Myocyte (in vitro differentiated cells): Measurements from ENCODE around the gene KRTAP2-1. TPM values are rescaled to one million over a fixed set of nuclear protein-coding genes. Genes with fewer than 3 reads are reported as not detected.

Experiments used
- DNase-seq: peaks from one replicate; pipeline ENCODE4 v3.0.0-alpha.2; 2012; ENCODE audit warnings: low read depth
- total RNA-seq: library from RNA; depleted of rRNA; stranded (reverse); fragments of >200 nt; gene quantifications from 2 replicates; pipeline ENCODE4 v1.2.3, GENCODE V29; 2014

The KRTAP2-1 gene
- total RNA-seq, 1 donor from 2014 or later = not detected

DNA sequence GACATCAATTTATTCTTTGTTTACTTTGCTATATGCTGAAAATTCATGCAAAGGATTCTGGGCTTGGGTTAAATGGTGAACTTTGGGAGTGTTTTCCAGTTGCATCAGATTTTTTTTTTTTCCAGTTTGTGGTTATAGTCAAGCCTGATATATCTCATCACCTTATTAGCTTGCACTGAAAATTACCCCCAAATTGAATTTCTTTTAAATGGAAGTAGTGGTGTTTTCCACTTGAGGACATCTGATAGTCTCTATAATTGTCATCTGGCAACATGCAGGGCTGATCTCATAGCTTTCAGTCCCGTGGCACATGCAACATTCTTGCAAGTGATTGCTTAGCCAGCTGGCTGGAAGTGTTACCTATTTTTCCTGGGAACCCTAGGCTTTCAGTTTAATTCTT, 33.5 kb downstream of the KRTAP2-1 start:
- peak; percentile 81 for DNase-seq

DNA sequence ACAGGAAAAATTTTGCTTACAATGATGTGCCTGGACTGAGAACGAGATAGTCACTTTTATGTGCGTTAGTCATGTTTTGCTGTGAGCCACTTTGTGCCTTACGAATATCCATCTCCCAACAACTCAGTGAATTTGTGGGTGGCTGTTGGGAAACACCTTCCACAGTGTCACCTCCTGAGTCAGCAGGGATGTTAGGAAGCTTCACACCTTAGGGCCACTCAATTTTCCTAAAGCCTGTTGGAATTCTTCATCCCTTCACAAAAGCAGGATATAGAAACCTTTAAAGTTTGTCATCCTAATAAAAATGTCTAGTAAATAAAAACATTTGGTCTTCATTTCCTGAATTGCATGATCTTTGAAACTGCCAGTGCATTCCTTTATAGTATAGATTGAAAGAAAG, 33.9 kb downstream of the KRTAP2-1 start:
- DNase-seq = no peak

DNA sequence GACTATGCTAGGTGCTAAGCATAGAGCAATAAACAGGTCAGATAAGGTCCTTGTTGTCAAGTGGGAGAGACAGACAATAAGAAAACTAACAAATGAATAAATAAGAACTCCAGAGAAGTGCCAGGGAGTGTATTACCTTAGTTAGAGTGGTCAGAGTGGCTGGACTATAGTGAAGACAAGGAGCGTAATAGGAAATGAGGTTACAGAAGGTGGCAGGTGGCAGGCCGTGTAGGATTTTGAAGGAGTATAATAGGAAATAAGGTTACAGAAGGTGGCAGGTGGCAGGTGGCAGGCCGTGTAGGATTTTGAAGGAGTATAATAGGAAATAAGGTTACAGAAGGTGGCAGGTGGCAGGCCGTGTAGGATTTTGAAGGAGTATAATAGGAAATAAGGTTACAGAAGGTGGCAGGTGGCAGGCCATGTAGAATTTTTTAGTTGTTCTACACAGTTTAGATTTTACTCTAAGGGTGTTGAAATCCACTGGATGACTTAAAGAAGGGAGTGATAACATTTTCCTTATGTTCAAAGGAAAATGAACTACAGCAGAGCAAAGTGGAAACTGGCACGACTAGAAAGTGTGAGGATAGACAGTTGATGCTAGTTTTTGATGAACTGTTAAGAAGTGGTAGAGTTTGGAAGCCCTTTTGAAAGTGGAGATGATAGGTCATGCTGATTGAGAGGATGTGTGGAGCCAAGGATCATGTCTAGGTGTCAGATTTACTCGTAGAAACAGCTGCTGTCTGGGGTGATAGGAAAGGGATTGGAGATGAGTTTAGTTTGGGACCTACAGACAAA, 34.6 kb downstream of the KRTAP2-1 start:
- DNase-seq = no peak

DNA sequence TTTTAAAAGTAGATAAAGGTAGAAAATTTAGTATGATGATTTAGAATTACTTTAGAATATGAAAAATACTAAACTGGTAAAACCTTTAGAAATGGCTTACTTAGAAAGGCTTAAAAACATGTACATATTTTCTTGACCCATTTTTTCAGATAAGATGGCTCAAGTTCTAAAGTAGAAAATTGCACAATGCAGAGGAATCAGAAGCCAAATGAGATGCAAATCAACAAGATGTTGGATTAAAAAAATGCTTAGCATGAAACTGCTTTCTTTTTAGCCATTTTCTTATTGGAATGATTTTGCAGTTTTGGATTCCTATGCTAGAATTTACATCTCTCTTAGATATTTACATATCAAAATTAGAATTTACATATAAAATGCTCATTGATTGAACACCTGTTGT, 36.7 kb downstream of the KRTAP2-1 start:
- DNase-seq = no peak

DNA sequence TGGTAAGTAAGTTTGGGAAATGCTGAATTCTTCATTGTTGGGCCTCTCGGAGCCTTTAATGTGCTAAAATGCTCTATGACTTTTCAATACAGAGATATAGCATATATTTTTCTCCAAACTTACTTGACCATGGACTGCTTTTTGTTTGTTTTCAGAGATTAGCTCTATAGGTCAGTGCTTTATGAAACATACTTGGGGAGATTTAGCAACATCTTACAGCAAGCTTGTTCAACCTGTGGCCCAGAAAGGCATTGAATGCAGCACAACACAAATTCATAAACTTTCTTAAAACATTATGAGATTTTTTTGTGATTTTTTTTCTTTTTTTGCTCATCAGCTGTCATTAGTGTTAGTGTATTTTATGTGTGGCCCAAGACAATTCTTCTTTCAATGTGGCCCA, 37.2 kb downstream of the KRTAP2-1 start:
- no peak for DNase-seq

DNA sequence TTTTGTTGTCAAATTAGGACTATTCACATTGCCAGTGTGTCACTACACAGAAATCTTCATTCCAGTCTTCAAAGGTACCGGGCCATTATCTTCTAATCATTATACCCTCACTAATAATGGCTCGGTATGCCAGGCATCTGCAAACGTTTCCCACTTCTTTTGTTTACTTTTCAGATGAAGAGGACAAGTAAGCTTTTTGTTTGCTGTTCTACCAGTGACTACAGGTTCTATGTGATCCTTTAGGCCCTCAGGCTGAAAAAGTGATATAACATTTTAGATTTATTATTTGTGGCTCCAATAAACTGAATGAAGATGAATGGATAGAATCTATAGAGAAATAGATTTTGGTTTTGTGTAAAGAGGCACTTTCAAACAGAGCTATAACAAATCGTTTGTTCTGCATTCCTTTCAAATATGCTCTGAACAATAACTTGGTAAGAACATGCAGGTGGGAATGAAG, 37.8 kb downstream of the KRTAP2-1 start:
- no peak for DNase-seq

DNA sequence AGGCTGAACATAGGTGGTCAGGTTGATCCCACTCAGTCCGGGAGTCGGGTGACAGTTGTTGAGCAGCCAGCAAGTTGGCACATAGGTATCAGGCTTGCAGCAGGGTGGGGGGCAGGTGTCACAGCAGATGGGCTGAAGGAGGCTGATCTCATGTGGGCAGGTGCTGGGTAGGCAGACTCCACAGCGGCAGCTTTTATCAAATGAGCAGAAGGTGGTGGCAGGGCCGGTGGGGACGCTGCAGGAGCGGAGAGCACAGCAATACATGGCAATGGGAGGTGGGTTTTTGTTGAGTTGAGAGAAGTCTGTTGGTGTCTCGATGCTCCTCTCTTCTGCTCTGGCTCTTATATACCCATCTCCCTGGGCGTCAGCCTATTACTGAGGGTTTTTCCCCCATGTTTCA, 38.3 kb downstream of the KRTAP2-1 start, which contains the start of gene KRTAP3-1:
KRTAP3-1 (minus strand) TSS at position 318 of the 400 bp plus-strand sequence; CDS start at position 264, 54 bp downstream.
- no peak for DNase-seq

DNA sequence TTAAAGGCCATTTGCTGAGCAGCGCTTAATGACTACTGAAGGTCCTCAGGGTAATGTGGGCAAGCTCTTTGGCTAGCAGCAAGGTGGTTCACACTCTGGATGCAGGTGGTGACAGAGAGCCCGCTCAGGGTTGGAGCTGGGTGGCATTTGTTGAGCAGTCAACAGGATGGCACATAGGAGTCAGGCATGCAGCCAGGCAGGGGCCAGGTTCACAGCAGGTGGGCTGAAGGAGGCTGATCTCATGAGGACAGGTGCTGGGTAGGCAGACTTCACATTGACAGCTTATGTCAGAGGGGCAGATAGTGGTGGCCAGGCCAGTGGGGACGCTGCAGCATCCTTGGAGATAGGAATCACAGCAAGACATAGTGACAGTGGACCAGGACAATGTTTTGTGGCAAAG, 42.7 kb downstream of the KRTAP2-1 start:
- DNase-seq = no peak

DNA sequence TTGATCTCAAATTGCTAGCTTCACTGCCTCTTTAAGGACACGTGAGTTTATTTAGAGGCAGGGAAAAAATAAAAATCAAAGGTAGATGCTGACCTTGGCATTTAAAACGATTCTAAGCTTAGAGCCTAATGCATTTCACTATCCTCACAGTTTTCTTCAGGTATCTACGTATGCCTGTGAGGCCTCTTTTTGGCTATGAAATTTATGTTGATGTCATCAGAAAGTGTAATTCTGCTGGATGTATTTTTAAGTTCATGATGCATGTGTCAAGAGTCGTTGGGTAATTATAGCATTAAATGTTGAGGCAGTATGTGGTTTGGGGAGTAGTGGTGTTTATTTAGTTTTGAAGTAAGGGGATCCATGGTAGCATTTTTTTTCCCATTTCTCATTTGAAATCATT, 43.2 kb downstream of the KRTAP2-1 start:
- DNase-seq = no peak

DNA sequence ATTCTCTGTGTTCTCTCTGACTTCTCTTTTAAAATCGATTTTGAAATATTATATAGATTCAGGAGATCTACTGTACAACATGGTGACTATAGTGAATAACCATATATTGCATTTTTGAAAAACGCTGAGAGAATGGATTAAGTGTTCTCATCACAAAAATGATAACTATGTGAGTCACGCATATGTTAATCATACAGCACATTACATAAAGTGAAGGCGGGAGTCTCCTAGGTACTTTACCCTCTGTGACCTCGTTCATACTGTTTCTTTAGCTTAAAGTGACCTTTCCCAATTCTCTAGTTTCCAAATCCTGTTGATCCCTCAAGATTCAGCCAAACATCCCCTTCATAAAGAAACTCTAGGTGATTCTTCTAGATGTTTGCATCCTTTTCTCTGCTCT, 44.3 kb downstream of the KRTAP2-1 start:
- no peak for DNase-seq

DNA sequence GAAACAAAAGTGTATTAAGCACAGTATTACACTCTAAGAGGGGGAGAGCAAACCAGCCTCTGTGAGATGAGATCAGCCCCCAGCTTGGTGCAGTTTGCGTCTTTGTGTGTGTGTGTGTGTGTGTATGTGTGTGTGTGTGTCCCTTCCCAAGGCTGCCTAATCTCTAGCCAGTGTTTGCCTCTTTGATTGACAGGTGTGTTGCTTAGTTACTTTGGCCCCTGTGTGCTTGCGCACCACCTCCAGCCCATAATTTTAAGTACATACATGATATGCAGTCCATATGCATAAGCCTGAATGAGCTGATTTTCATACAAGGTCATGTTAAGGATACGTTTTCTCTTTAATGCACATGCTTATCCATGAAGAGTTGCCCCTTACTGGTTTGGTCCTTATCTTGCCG, 45.3 kb downstream of the KRTAP2-1 start:
- no peak for DNase-seq

DNA sequence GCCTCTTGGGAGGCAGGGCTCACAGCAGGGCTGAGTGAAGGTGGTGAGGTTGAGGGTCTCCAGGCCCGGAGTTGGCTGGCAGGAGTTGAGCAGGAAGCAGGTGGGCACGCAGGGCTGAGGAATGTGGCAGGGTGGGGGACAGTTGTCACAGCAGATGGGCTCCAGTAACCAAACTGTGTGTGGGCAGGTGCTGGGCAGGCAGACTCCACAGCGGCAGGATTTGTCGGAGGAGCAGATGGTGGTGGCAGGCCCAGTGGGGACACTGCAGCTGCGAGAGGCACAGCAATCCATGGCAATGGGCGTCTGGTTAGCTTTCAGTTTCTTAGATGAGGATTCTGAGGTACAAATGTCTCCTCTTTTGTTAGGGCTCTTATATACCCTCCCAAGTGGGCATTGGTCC, 47.6 kb downstream of the KRTAP2-1 start, which contains the start of gene KRTAP3-2:
KRTAP3-2 (minus strand) TSS at position 344 of the 400 bp plus-strand sequence; CDS start at position 291, 53 bp downstream.
- DNase-seq = peak; percentile 14

DNA sequence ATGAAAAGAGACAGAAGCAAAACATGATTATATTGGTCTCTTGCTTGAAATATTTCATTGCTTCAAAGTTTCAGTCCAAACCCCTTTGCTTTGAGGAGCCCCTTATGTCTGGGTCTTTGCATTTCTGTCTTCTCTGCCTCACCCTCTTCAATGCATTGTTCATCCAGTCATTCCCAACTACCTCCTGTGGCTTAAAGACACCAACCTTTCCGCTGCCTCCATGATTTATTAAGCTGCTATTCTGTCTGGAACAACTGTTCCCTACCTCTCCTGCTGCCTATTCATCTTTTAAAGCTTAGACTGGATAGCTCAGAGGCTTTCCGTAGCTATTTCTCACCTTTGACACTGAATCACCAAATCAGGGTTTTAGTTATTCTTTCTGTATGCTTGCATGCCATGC, 49.8 kb downstream of the KRTAP2-1 start:
- DNase-seq = no peak

DNA sequence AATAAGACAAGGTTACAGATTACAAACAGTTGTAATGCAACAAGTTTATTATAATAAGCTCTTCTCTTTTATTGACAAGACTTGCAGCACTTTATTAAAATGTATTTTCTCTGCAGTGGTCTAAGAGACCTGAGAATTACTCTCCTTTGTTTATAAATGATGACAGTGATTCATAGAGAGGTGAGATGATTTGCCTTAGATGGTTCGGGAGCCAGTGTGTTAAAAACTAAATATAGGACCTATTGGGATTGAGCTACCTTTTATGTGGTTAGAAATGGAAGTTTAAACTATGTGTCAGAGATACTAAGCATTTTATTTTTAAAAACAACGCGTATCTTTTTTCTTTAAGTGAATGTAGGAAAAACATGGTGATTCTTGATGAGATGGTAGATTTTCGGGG, 50.3 kb downstream of the KRTAP2-1 start:
- no peak for DNase-seq

Other genes with a start within 250 kb of the KRTAP2-1 start
- gene KRT28, start 247.4 kb downstream of the KRTAP2-1 start, total RNA-seq = not detected in 2 replicates
- gene KRT10, start 224.7 kb downstream of the KRTAP2-1 start, total RNA-seq = 29.6 and 36.3 TPM in 2 replicates
- not detected in 2 replicates for gene KRT12, start 180.1 kb downstream of the KRTAP2-1 start, total RNA-seq
- not detected in 2 replicates for gene KRT20, start 162.1 kb downstream of the KRTAP2-1 start, total RNA-seq
- gene KRT23, start 109.7 kb downstream of the KRTAP2-1 start, total RNA-seq = not detected in 2 replicates
- gene KRT39, start 80.4 kb downstream of the KRTAP2-1 start, total RNA-seq = not detected in 2 replicates
- not detected in 2 replicates for gene KRT40, start 63.0 kb downstream of the KRTAP2-1 start, total RNA-seq
- not detected in 2 replicates for gene KRTAP3-3, start 53.2 kb downstream of the KRTAP2-1 start, total RNA-seq
- gene KRTAP3-2, start 47.4 kb downstream of the KRTAP2-1 start, total RNA-seq = not detected in 2 replicates
- gene KRTAP3-1, start 38.2 kb downstream of the KRTAP2-1 start, total RNA-seq = not detected in 2 replicates
- gene KRTAP1-5, start 20.1 kb downstream of the KRTAP2-1 start, total RNA-seq = 0.19 and 0.57 TPM in 2 replicates
- not detected in 2 replicates for gene KRTAP1-4, start 17.1 kb downstream of the KRTAP2-1 start, total RNA-seq
- not detected in 2 replicates for gene KRTAP1-3, start 12.4 kb downstream of the KRTAP2-1 start, total RNA-seq
- 0.21 TPM in 1 of 2 replicates, not detected in the other for gene KRTAP1-1, start 5.9 kb downstream of the KRTAP2-1 start, total RNA-seq
- not detected in 2 replicates for gene KRTAP2-2, start 7.9 kb upstream of the KRTAP2-1 start, total RNA-seq
- 0.19 TPM in 1 of 2 replicates, not detected in the other for gene KRTAP2-3, start 12.8 kb upstream of the KRTAP2-1 start, total RNA-seq
- not detected in 2 replicates for gene KRTAP2-4, start 18.6 kb upstream of the KRTAP2-1 start, total RNA-seq
- not detected in 2 replicates for gene KRTAP4-7, start 36.8 kb upstream of the KRTAP2-1 start, total RNA-seq
- not detected in 2 replicates for gene KRTAP4-8, start 50.8 kb upstream of the KRTAP2-1 start, total RNA-seq
- gene KRTAP4-16, start 54.9 kb upstream of the KRTAP2-1 start, total RNA-seq = not detected in 2 replicates
- gene KRTAP4-9, start 58.1 kb upstream of the KRTAP2-1 start, total RNA-seq = not detected in 2 replicates
- not detected in 2 replicates for gene KRTAP4-11, start 71.1 kb upstream of the KRTAP2-1 start, total RNA-seq
- not detected in 2 replicates for gene KRTAP4-12, start 76.9 kb upstream of the KRTAP2-1 start, total RNA-seq
- gene KRTAP4-6, start 93.2 kb upstream of the KRTAP2-1 start, total RNA-seq = not detected in 2 replicates
- gene KRTAP4-5, start 102.5 kb upstream of the KRTAP2-1 start, total RNA-seq = not detected in 2 replicates
- gene KRTAP4-4, start 113.4 kb upstream of the KRTAP2-1 start, total RNA-seq = not detected in 2 replicates
- gene KRTAP4-3, start 120.9 kb upstream of the KRTAP2-1 start, total RNA-seq = not detected in 2 replicates
- gene KRTAP4-2, start 130.9 kb upstream of the KRTAP2-1 start, total RNA-seq = not detected in 2 replicates
- not detected in 2 replicates for gene KRTAP4-1, start 137.6 kb upstream of the KRTAP2-1 start, total RNA-seq
- not detected in 2 replicates for gene KRTAP9-1, start 142.6 kb upstream of the KRTAP2-1 start, total RNA-seq
- not detected in 2 replicates for gene KRTAP9-2, start 179.3 kb upstream of the KRTAP2-1 start, total RNA-seq
- not detected in 2 replicates for gene KRTAP9-3, start 185.1 kb upstream of the KRTAP2-1 start, total RNA-seq
- gene KRTAP9-8, start 190.7 kb upstream of the KRTAP2-1 start, total RNA-seq = not detected in 2 replicates
- gene KRTAP9-4, start 202.4 kb upstream of the KRTAP2-1 start, total RNA-seq = not detected in 2 replicates
- not detected in 2 replicates for gene KRTAP9-9, start 208.1 kb upstream of the KRTAP2-1 start, total RNA-seq
- not detected in 2 replicates for gene KRTAP9-6, start 218.1 kb upstream of the KRTAP2-1 start, total RNA-seq
- not detected in 2 replicates for gene KRTAP9-7, start 228.4 kb upstream of the KRTAP2-1 start, total RNA-seq